HepG2 (cell line): ENCODE data around the gene DLX3.
A peak's percentile ranks its signal among the peaks of the same experiment; 100 is the strongest.

Experiments
- ATF1 ChIP-seq: IDR thresholded peaks from 2 replicates; pipeline ENCODE4 v1.6.1; 2016; ENCODE audit warnings: mild to moderate bottlenecking, control low read depth
- E2F1 ChIP-seq: sonication (generic); formaldehyde crosslinking; IDR thresholded peaks from 2 replicates; pipeline ENCODE4 v1.5.0; 2020; ENCODE audit warnings: missing genetic modification reagents
- EZH2 ChIP-seq: conservative IDR thresholded peaks from 2 replicates; pipeline ENCODE4 v1.6.1; 2012; ENCODE audit warnings: mild to moderate bottlenecking, low read depth, low read length, moderate library complexity
- FOXJ3 ChIP-seq: sonication (generic); formaldehyde crosslinking; IDR thresholded peaks from 2 replicates; pipeline ENCODE4 v1.4.0; 2020; ENCODE audit warnings: missing genetic modification reagents, mild to moderate bottlenecking, borderline replicate concordance
- KLF12 ChIP-seq: sonication (generic); formaldehyde crosslinking; IDR thresholded peaks from 2 replicates; pipeline ENCODE4 v1.4.0; 2020; ENCODE audit warnings: missing genetic modification reagents, borderline replicate concordance
- POLR2AphosphoS5 ChIP-seq: IDR thresholded peaks from 2 replicates; pipeline ENCODE4 v1.6.1; 2012; ENCODE audit warnings: low read depth, low read length
- RAD21 ChIP-seq: fragments of 450-650 bp; formaldehyde crosslinking; IDR thresholded peaks from 2 replicates; pipeline ENCODE4 v1.5.0; 2020; ENCODE audit warnings: mild to moderate bottlenecking
- RBAK ChIP-seq: sonication (generic); formaldehyde crosslinking; IDR thresholded peaks from 2 replicates; pipeline ENCODE4 v1.5.1; 2020; ENCODE audit warnings: mild to moderate bottlenecking, missing genetic modification reagents
- SMC3 ChIP-seq: IDR thresholded peaks from 2 replicates; pipeline ENCODE4 v1.6.1; 2011; ENCODE audit warnings: low read length, improper control_type of control experiment
- ZGPAT ChIP-seq: IDR thresholded peaks from 2 replicates; pipeline ENCODE4 v1.6.1; 2016; ENCODE audit warnings: mild to moderate bottlenecking
- ZNF639 ChIP-seq: conservative IDR thresholded peaks from 2 replicates; pipeline ENCODE4 v1.6.1; 2018; ENCODE audit warnings: missing genetic modification reagents
- TF ChIP-seq, protein P1 (sequence below): sonication (generic); formaldehyde crosslinking; IDR thresholded peaks from 2 replicates; pipeline ENCODE4 v1.5.0; 2020; ENCODE audit warnings: mild to moderate bottlenecking, missing genetic modification reagents, moderate library complexity

GRCh38 chr17:49963626-49964302 lies 31.3 kb downstream of the DLX3 start:
- TF ChIP-seq ATF1 (CRISPR knock-in tag) (no peak), EZH2 (peak; percentile 18; the same call in 1 of the 2 replicates), FOXJ3 (CRISPR knock-in tag) (no peak), KLF12 (CRISPR knock-in tag) (no peak), RAD21 (no peak), ZGPAT (no peak), SMC3 (no peak), ZNF639 (CRISPR knock-in tag) (no peak), POLR2AphosphoS5 (no peak), E2F1 (CRISPR knock-in tag) (no peak), RBAK (no peak)
- TF ChIP-seq, protein P1, sequence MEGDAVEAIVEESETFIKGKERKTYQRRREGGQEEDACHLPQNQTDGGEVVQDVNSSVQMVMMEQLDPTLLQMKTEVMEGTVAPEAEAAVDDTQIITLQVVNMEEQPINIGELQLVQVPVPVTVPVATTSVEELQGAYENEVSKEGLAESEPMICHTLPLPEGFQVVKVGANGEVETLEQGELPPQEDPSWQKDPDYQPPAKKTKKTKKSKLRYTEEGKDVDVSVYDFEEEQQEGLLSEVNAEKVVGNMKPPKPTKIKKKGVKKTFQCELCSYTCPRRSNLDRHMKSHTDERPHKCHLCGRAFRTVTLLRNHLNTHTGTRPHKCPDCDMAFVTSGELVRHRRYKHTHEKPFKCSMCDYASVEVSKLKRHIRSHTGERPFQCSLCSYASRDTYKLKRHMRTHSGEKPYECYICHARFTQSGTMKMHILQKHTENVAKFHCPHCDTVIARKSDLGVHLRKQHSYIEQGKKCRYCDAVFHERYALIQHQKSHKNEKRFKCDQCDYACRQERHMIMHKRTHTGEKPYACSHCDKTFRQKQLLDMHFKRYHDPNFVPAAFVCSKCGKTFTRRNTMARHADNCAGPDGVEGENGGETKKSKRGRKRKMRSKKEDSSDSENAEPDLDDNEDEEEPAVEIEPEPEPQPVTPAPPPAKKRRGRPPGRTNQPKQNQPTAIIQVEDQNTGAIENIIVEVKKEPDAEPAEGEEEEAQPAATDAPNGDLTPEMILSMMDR (CRISPR knock-in tag): no peak
